Prostate gland (tissue), 2 donors: ENCODE data around the gene TMEM123.

ENCODE experiments used
- CTCF ChIP-seq, 4 experiments: fragments of 200-600 bp in 2 of 4; fragments of 450-650 bp in 2 of 4; sonication (generic) in 2 of 4; IDR thresholded peaks; 1 replicate in 3 of 4; 2 replicates in 1 of 4; pipeline ENCODE4 v1.5.1; 2016 to 2019; ENCODE audit warnings: antibody characterized with exemption in 4 of 4, mild to moderate bottlenecking in 2 of 4, moderate library complexity in 2 of 4
- POLR2AphosphoS5 ChIP-seq: sonication (generic); formaldehyde crosslinking; IDR thresholded peaks from one replicate; pipeline ENCODE4 v1.6.1; 2017; ENCODE audit warnings: antibody characterized with exemption

GRCh38 chr11:102423936-102424335 lies 28.6 kb downstream of the TMEM123 start:
- no peak for TF ChIP-seq POLR2AphosphoS5
- no peak for TF ChIP-seq CTCF (IDR thresholded peaks at IDR 0.05)
